Karpas-422 (cell line): Measurements from ENCODE around the gene HAUS7. TPM values are rescaled to one million over a fixed set of nuclear protein-coding genes. Genes with fewer than 3 reads are reported as not detected.

Experiments used
- DNase-seq: peaks from one replicate; pipeline ENCODE4 v3.0.0-alpha.2; 2015
- H2AFZ ChIP-seq: fragments of 200-600 bp; sonication (generic); 2 replicates; pipeline ENCODE4 v1.6.1; 2014; ENCODE audit warnings: antibody characterized with exemption, low read length, mixed read lengths
- H3K27ac ChIP-seq: fragments of 200-600 bp; sonication (generic); 2 replicates; pipeline ENCODE4 v1.5.1; 2014; ENCODE audit warnings: mild to moderate bottlenecking, low read length, moderate library complexity
- H3K27me3 ChIP-seq: fragments of 200-600 bp; sonication (generic); 2 replicates; pipeline ENCODE4 v1.6.1; 2014; ENCODE audit warnings: low read length, mixed read lengths
- H3K36me3 ChIP-seq: fragments of 200-600 bp; sonication (generic); 2 replicates; pipeline ENCODE4 v1.6.1; 2014; ENCODE audit warnings: low read length, mixed read lengths; ENCODE audit not compliant: insufficient read depth
- H3K4me1 ChIP-seq: fragments of 200-600 bp; sonication (generic); 2 replicates; pipeline ENCODE4 v1.6.1; 2014; ENCODE audit warnings: mild to moderate bottlenecking, low read length, mixed read lengths
- H3K4me2 ChIP-seq: fragments of 200-600 bp; sonication (generic); 2 replicates; pipeline ENCODE4 v1.6.1; 2014; ENCODE audit warnings: low read length, low read depth, mild to moderate bottlenecking; ENCODE audit not compliant: poor library complexity, severe bottlenecking
- H3K4me3 ChIP-seq: fragments of 200-600 bp; sonication (generic); 2 replicates; pipeline ENCODE4 v1.5.1; 2014; ENCODE audit warnings: mild to moderate bottlenecking, antibody characterized with exemption, low read length, mixed read lengths
- H3K79me2 ChIP-seq: fragments of 200-600 bp; sonication (generic); 2 replicates; pipeline ENCODE4 v1.6.1; 2014; ENCODE audit warnings: mild to moderate bottlenecking, low read length, mixed read lengths
- H3K9ac ChIP-seq: fragments of 200-600 bp; sonication (generic); 2 replicates; pipeline ENCODE4 v1.6.0; 2014; ENCODE audit warnings: low read length
- H3K9me2 ChIP-seq: fragments of 200-600 bp; sonication (generic), shearing (Covaris generic); replicated peaks from 2 replicates; pipeline ENCODE4 v1.6.0; 2014; ENCODE audit warnings: mild to moderate bottlenecking, low read length, moderate library complexity; ENCODE audit not compliant: insufficient read depth
- H3K9me3 ChIP-seq: fragments of 300-700, 200-600 bp; sonication (generic); 2 replicates; pipeline ENCODE4 v1.6.1; 2014; ENCODE audit warnings: low read length, mixed read lengths
- H4K20me1 ChIP-seq: fragments of 200-600 bp; sonication (generic); 2 replicates; pipeline ENCODE4 v1.6.1; 2014; ENCODE audit warnings: mild to moderate bottlenecking, antibody characterized with exemption, low read length, low read depth; ENCODE audit not compliant: insufficient read depth
- total RNA-seq: library from RNA; depleted of rRNA; stranded (reverse); fragments of >200 nt; shearing (Covaris generic); gene quantifications from 2 replicates; pipeline ENCODE4 v1.2.3, GENCODE V29; 2014; ENCODE audit warnings: low replicate concordance

The HAUS7 gene
- total RNA-seq, 1 experiment from 2014 or later, result 36.2 TPM

GRCh38 chrX:153454901-153455550 is 15.3 kb downstream of the HAUS7 start:
- Histone ChIP-seq H3K27ac (no peak overlapping the region), H3K27me3 (no peaks in the 10 kb centered on the region), H3K9me3 (no peaks in the 10 kb centered on the region), H2AFZ (no peak overlapping the region), H4K20me1 (no peaks in the 10 kb centered on the region), H3K4me1 (no peaks in the 10 kb centered on the region), H3K36me3 (no peaks in the 10 kb centered on the region), H3K9ac (no peak overlapping the region), H3K9me2 (no peaks in the 10 kb centered on the region), H3K4me2 (no peak overlapping the region), H3K4me3 (no peak overlapping the region), H3K79me2 (no peaks in the 10 kb centered on the region)
- no peak for DNase-seq

DNA sequence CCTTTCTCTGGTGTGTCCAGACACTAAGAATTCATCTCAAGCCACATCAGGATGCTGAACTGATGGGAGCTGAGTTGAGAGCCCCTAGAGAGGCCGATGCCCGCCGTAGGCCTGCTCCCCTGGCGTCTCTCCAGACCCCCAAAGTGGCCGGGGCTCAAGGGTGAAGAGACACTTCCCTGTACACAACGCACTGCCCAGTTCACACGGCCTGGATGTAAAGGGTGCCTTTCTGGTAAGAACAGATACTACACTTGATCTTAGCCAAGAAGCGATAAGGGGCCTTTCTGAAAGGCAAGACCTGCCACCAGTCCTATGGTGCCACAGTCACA is 19.5 kb downstream of the HAUS7 start:
- Histone ChIP-seq H2AFZ (no peak overlapping the region), H3K79me2 (no peaks in the 10 kb centered on the region), H3K27ac (no peak overlapping the region), H3K4me3 (no peak overlapping the region), H3K4me1 (no peaks in the 10 kb centered on the region), H3K36me3 (no peaks in the 10 kb centered on the region), H3K9ac (no peak overlapping the region), H4K20me1 (no peaks in the 10 kb centered on the region), H3K4me2 (no peak overlapping the region), H3K9me3 (no peaks in the 10 kb centered on the region), H3K9me2 (no peaks in the 10 kb centered on the region), H3K27me3 (no peaks in the 10 kb centered on the region)
- DNase-seq, result no peak

DNA sequence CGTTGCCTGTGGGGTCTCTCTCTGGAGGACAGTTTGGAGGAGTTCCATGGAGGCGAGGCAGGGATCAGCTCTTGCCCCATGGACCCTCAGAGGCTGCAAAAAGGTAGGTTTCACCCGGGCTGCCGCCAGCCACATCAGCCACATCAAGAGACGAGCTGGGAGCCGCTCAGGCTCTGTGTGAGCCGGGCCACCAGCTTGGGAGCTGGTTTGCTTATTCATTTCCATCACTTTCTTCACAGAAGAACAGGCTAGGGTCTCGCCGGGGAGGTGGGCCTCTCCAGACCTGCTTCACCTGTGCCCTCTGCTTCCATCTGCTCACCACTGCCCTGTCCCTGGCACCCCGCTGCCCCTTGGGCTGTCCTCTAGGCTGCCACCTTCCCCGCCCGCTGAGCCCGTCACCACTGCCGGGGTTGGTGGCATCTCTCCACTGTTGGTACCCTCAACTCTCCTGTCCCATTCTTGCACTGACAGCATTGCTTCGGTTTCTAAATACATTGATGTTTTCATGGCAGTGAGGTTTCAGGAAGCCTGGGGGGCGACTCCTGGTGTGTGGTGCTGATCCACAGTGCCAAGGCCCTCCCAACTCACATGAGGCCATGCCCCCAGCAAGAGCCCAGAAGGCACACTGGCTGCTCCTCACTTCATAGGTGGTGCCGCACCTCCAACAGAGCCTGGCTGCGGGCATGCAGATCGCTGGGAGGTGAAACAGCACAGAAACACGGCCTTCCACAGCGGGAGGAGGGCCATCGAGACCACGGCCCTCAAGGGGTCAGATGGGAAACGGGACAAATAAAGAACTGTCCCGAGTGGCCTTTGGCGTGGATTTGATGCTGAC is 20.0 kb downstream of the HAUS7 start:
- H3K27me3 ChIP-seq, result no peaks in the 10 kb centered on the region
- no peaks in the 10 kb centered on the region for H3K4me1 ChIP-seq
- H2AFZ ChIP-seq, result no peak overlapping the region
- DNase-seq, result no peak
- H3K79me2 ChIP-seq, result no peaks in the 10 kb centered on the region
- H3K9ac ChIP-seq, result no peak overlapping the region
- no peaks in the 10 kb centered on the region for H4K20me1 ChIP-seq
- H3K4me3 ChIP-seq, result no peak overlapping the region
- no peak overlapping the region for H3K27ac ChIP-seq
- H3K36me3 ChIP-seq, result no peaks in the 10 kb centered on the region
- H3K9me2 ChIP-seq, result no peaks in the 10 kb centered on the region
- H3K4me2 ChIP-seq, result no peak overlapping the region
- no peaks in the 10 kb centered on the region for H3K9me3 ChIP-seq

DNA sequence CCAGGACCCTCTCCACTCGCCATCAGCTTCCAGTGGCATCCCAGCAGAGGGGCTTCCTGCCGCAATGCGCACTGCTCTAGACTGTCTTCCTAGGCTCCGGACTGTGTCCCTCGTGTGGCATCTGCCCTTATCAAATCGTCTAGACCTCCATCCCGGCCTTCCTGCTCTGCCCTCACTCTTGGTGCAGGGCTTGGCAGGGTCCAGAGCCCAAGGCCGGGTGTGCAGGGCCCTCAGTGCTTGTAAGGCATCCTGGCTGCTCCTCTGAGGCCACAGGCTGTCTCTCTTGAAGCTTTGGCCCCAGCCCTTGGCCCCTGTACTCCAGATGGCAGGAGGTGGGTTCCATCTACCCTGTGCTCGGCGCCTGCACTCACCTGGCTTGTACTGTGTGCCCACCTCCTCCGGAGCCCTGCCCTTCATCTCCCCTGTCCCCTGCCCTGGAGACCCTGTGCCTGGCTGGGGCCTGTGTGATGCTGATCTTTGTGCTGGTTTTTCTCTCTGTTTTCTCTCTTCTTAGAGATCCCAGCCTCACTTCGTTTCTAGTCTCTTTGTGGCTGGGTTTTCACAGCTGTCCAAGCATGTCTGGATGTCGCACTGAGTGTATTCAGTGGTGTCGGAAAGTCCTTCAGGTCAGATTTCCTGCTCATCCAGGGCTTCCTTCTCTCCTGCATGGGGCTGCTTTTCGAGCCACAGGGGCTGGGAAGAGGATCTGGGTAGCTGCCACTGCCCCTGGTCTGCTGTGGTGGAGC is 20.8 kb downstream of the HAUS7 start:
- Histone ChIP-seq H3K27me3 (no peaks in the 10 kb centered on the region), H3K79me2 (no peaks in the 10 kb centered on the region), H4K20me1 (no peaks in the 10 kb centered on the region), H3K9me2 (no peaks in the 10 kb centered on the region), H2AFZ (no peak overlapping the region), H3K9ac (no peak overlapping the region), H3K4me3 (no peak overlapping the region), H3K4me1 (no peaks in the 10 kb centered on the region), H3K9me3 (no peaks in the 10 kb centered on the region), H3K36me3 (no peaks in the 10 kb centered on the region), H3K4me2 (no peak overlapping the region), H3K27ac (no peak overlapping the region)
- no peak for DNase-seq

GRCh38 chrX:153448556-153449367 is 21.6 kb downstream of the HAUS7 start:
- Histone ChIP-seq H3K4me3 (no peak overlapping the region), H3K9ac (no peak overlapping the region)

GRCh38 chrX:153447581-153447960 is 22.8 kb downstream of the HAUS7 start:
- H3K9me3 ChIP-seq, result no peaks in the 10 kb centered on the region
- H3K4me1 ChIP-seq, result no peaks in the 10 kb centered on the region
- H3K4me3 ChIP-seq, result no peak overlapping the region
- no peak overlapping the region for H2AFZ ChIP-seq
- no peaks in the 10 kb centered on the region for H3K9me2 ChIP-seq
- no peak for DNase-seq
- H3K9ac ChIP-seq, result no peak overlapping the region
- no peaks in the 10 kb centered on the region for H3K79me2 ChIP-seq
- H3K36me3 ChIP-seq, result no peaks in the 10 kb centered on the region
- no peaks in the 10 kb centered on the region for H4K20me1 ChIP-seq
- no peak overlapping the region for H3K4me2 ChIP-seq
- H3K27ac ChIP-seq, result no peak overlapping the region
- no peaks in the 10 kb centered on the region for H3K27me3 ChIP-seq

More at GRCh38 chrX:153448556-153449367, 21.6 kb downstream of the HAUS7 start:
- H3K4me1 ChIP-seq, result no peaks in the 10 kb centered on the region
- no peak overlapping the region for H2AFZ ChIP-seq
- no peak overlapping the region for H3K27ac ChIP-seq
- H3K27me3 ChIP-seq, result no peaks in the 10 kb centered on the region
- H3K9me3 ChIP-seq, result no peaks in the 10 kb centered on the region
- no peak for DNase-seq
- H3K36me3 ChIP-seq, result no peaks in the 10 kb centered on the region
- H3K79me2 ChIP-seq, result no peaks in the 10 kb centered on the region
- H4K20me1 ChIP-seq, result no peaks in the 10 kb centered on the region
- no peak overlapping the region for H3K4me2 ChIP-seq
- no peaks in the 10 kb centered on the region for H3K9me2 ChIP-seq

DNA sequence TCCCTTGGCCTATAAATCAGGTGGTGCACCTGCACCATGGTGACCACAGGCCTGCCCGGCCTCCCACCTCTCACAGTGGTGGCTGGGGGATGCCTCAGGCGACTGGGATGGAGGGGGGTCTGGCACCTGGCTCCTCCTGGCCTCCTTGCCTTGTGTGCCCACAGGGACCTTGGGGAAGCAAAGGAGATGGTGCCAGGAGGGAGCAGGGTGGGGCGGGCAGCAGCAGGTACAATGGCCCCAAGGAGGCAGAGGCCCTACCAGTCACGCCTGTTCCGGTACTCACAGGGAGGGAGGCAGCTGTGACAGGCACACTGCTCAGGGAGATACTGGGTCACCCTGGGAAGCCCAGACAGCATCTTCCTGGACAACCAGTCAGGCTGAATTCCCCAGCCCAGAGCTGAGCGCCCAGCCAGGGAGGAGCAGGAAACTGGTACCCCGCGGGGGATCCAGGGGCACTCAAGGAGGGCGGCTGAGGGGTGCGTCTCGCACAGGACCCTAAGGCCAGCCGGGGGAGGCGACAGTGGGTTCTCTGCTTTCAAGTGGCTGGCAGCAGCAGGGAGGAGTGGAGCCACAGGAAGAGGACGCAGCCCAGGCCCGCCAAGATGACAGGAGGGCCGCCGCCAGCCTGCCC is 23.3 kb downstream of the HAUS7 start:
- Histone ChIP-seq H3K36me3 (no peaks in the 10 kb centered on the region), H3K9ac (no peak overlapping the region), H2AFZ (no peak overlapping the region), H3K9me2 (no peaks in the 10 kb centered on the region), H3K4me2 (no peak overlapping the region), H3K27ac (no peak overlapping the region), H3K79me2 (no peaks in the 10 kb centered on the region), H3K27me3 (no peaks in the 10 kb centered on the region), H3K4me1 (no peaks in the 10 kb centered on the region), H3K9me3 (no peaks in the 10 kb centered on the region), H4K20me1 (no peaks in the 10 kb centered on the region), H3K4me3 (no peak overlapping the region)
- no peak for DNase-seq
